AG04449 (cell line): ENCODE results near the gene MYO18B.

ENCODE experiments used
- CTCF ChIA-PET: fragments of 350-600 bp; formaldehyde crosslinking; extraction: SDS; loops from one replicate; lab custom pipeline; 2021; ENCODE audit warnings: antibody characterized with exemption; lab: Yijun Ruan, JAX
- POLR2A ChIA-PET: fragments of 400-600, 350-600 bp; formaldehyde crosslinking; extraction: SDS; loops from one replicate; lab custom pipeline; 2020; ENCODE audit warnings: antibody characterized with exemption, inconsistent platforms; lab: Yijun Ruan, JAX
- DNase-seq: peaks from one replicate; pipeline ENCODE4 v3.0.0-alpha.2; 2010; ENCODE audit warnings: low read depth, low spot score
- H3K4me3 ChIP-seq: 2 replicates; pipeline ENCODE4 v1.5.1; 2011; ENCODE audit warnings: low read depth, mild to moderate bottlenecking, control low read depth, low read length
- TF ChIP-seq, protein P1 (sequence below): IDR thresholded peaks from one replicate; pipeline ENCODE4 v1.5.1; 2011; ENCODE audit warnings: mild to moderate bottlenecking, moderate library complexity, low read length, control low read depth, inconsistent platforms; ENCODE audit not compliant: insufficient read depth; ENCODE audit errors: missing control alignments

MYO18B gene

GRCh38 chr22:25833091-25833490 lies 91.1 kb downstream of the MYO18B start:
- DNase-seq = no peak
- TF ChIP-seq, protein P1, sequence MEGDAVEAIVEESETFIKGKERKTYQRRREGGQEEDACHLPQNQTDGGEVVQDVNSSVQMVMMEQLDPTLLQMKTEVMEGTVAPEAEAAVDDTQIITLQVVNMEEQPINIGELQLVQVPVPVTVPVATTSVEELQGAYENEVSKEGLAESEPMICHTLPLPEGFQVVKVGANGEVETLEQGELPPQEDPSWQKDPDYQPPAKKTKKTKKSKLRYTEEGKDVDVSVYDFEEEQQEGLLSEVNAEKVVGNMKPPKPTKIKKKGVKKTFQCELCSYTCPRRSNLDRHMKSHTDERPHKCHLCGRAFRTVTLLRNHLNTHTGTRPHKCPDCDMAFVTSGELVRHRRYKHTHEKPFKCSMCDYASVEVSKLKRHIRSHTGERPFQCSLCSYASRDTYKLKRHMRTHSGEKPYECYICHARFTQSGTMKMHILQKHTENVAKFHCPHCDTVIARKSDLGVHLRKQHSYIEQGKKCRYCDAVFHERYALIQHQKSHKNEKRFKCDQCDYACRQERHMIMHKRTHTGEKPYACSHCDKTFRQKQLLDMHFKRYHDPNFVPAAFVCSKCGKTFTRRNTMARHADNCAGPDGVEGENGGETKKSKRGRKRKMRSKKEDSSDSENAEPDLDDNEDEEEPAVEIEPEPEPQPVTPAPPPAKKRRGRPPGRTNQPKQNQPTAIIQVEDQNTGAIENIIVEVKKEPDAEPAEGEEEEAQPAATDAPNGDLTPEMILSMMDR = no peak
- POLR2A ChIA-PET = no interaction called here
- CTCF ChIA-PET = no interaction called here
- H3K4me3 ChIP-seq = no peak overlapping the region

GRCh38 chr22:25833676-25834075 lies 91.7 kb downstream of the MYO18B start:
- DNase-seq = no peak
- POLR2A ChIA-PET = no interaction called here
- TF ChIP-seq, protein P1 = no peak
- CTCF ChIA-PET = no interaction called here
- no peak overlapping the region for H3K4me3 ChIP-seq

- ChIA-PET POLR2A (no interaction called here), CTCF (no interaction called here)
- DNase-seq = no peak
- TF ChIP-seq, protein P1 = no peak
- no peak overlapping the region for H3K4me3 ChIP-seq
Measured at GRCh38 chr22:25834490-25834889, 92.5 kb downstream of the MYO18B start.

DNA sequence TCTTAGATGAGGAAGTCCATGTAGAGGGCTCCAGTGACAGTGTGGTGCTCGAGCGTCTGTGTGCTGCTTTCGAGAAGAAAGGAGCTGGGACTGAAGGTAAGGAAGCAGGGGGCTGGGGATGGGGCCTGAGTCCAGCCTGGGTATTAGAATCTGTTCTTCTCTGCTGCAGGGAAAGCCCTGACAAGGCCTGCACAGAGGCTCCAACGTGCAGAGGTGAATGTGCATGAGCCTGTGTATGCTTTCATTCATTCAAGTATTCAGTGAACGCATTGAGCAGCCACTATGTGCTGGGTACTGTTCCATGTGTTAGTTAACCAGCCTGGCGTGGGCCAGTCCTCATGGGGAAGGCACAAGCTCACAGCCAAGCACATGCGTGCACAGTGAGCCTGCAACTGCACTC lies 93.4 kb downstream of the MYO18B start:
- ChIA-PET CTCF (no interaction called here), POLR2A (no interaction called here)
- no peak for DNase-seq
- TF ChIP-seq, protein P1 = no peak
- no peak overlapping the region for H3K4me3 ChIP-seq

DNA sequence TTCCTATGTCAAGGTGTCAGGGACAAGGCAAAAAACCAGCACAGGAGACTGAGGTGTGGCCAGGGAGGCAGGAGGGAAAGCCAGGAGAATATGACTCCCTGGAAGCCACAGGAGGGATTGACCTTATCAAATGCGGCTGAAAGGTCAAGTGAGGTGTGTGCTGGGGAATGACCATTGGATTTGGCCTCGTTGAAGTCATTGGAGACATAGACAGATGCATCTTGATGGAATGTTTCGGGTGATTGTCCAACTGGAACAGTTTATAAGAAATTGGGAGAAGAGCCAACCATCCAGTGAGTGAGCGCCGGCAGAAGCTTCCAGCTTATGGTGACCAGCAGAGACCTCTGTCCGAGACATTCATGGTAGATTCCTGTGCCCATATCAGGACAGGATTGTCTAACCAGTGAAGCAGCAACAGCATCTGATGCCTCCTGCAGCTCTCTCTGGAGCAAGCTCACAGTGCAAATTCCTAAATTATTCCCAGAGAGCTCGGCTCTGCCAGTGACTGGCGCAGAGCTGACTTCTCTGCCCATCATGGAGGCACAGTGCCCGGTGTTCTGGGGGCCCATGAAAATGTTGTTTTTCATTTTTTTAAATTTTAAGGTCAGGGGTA lies 95.4 kb downstream of the MYO18B start:
- H3K4me3 ChIP-seq = no peak overlapping the region
- ChIA-PET CTCF (no interaction called here), POLR2A (no interaction called here)
- TF ChIP-seq, protein P1 = no peak
- DNase-seq = no peak

- CTCF ChIA-PET = no interaction called here
- no peak overlapping the region for H3K4me3 ChIP-seq
- TF ChIP-seq, protein P1 = no peak
- DNase-seq = no peak
- POLR2A ChIA-PET = no interaction called here
Measured at GRCh38 chr22:25838960-25839741, 97.2 kb downstream of the MYO18B start.
